HCT116 (cell line): ENCODE measurements around the gene RIPOR3. TPM values are rescaled to one million over a fixed set of nuclear protein-coding genes. Genes with fewer than 3 reads are reported as not detected.
A peak's percentile ranks its signal among the peaks of the same experiment; 100 is the strongest.

ENCODE experiments used
- ATAC-seq: fragments of 200-7000 bp; cut with Tn5 transposase; 2 replicates; pipeline ENCODE4 v1.9.1; 2020; ENCODE audit warnings: mild to moderate bottlenecking, moderate library complexity
- BruUV-seq: library from RNA; stranded (reverse); fragments of 400-500 nt; replicated peaks from 2 replicates; lab custom pipeline; 2021; lab: Mats Ljungman, UMichigan
- CTCF ChIA-PET: fragments of 300-600 bp; sonication (Branson Sonifier 250); formaldehyde crosslinking; loops from one replicate; lab custom pipeline; 2021; ENCODE audit warnings: antibody characterized with exemption; lab: Charles Lee
- POLR2A ChIA-PET: fragments of 300-600, 350-600 bp; sonication (Branson Sonifier 250); formaldehyde crosslinking; loops from one replicate; lab custom pipeline; 2021; ENCODE audit warnings: antibody characterized with exemption; lab: Charles Lee
- RAD21 ChIA-PET, 2 experiments: fragments of 300-600 bp; sonication (Branson Sonifier 250); formaldehyde crosslinking; loops; one replicate each; lab custom pipeline; 2023; ENCODE audit warnings: low total read pairs in 2 of 2; ENCODE audit not compliant: uncharacterized antibody in 2 of 2, unreplicated experiment in 2 of 2, low non-redundant PET in 1 of 2; lab: Charles Lee
- DNase-seq: peaks from one replicate; pipeline ENCODE4 v3.0.0-alpha.2; 2010; ENCODE audit warnings: low read depth, low spot score
- H2AFZ ChIP-seq: fragments of 200-600 bp; shearing (Covaris generic), sonication (generic); 2 replicates; pipeline ENCODE4 v1.6.1; 2017; ENCODE audit warnings: low read depth, mixed run types, mixed read lengths, antibody characterized with exemption, low read length; ENCODE audit not compliant: poor library complexity, severe bottlenecking
- H3K27ac ChIP-seq: 2 replicates; pipeline ENCODE4 v1.5.1; 2012; ENCODE audit warnings: low read depth, low read length
- H3K27me3 ChIP-seq: fragments of 200-600 bp; sonication (generic); 2 replicates; pipeline ENCODE4 v1.6.1; 2016; ENCODE audit warnings: mixed run types, low read length, mixed read lengths; ENCODE audit not compliant: insufficient read depth
- H3K36me3 ChIP-seq, 2 experiments: fragments of 200-500 bp in 1 of 2; fragments of 200-600 bp in 1 of 2; sonication (Bioruptor generic) in 1 of 2; sonication (generic) in 1 of 2; 2 replicates each; pipeline versions ENCODE4 v1.5.1 to v1.6.1; 2014 to 2016; ENCODE audit warnings: low read length in 2 of 2, inconsistent platforms in 1 of 2, mixed read lengths in 1 of 2, mixed run types in 1 of 2; ENCODE audit not compliant: insufficient read depth in 2 of 2, control insufficient read depth in 1 of 2
- H3K4me1 ChIP-seq, 2 experiments: fragments of 200-600 bp in 1 of 2; sonication (generic) in 1 of 2; 2 replicates each; pipeline versions ENCODE4 v1.5.1 to v1.6.1; 2012 to 2017; ENCODE audit warnings: low read length in 2 of 2, inconsistent platforms in 1 of 2, mild to moderate bottlenecking in 1 of 2, mixed read lengths in 1 of 2, mixed run types in 1 of 2, moderate library complexity in 1 of 2; ENCODE audit not compliant: insufficient read depth in 2 of 2, control insufficient read depth in 1 of 2
- H3K4me2 ChIP-seq: fragments of 200-600 bp; sonication (generic); 2 replicates; pipeline ENCODE4 v1.6.1; 2017; ENCODE audit warnings: mixed run types, low read length, mixed read lengths
- H3K4me3 ChIP-seq, 2 experiments: fragments of 200-600 bp in 1 of 2; sonication (generic) in 1 of 2; replicated peaks in 1 of 2; 2 replicates each; pipeline ENCODE4 v1.5.1; 2011 to 2016; ENCODE audit warnings: low read length in 2 of 2, control low read depth in 1 of 2, low read depth in 1 of 2, mild to moderate bottlenecking in 1 of 2, mixed read lengths in 1 of 2, mixed run types in 1 of 2
- H3K79me2 ChIP-seq: fragments of 200-600 bp; sonication (generic); 2 replicates; pipeline ENCODE4 v1.6.1; 2017; ENCODE audit warnings: mild to moderate bottlenecking, mixed run types, low read length, moderate library complexity, mixed read lengths; ENCODE audit not compliant: insufficient read depth
- H3K9ac ChIP-seq: fragments of 200-600 bp; sonication (generic); 2 replicates; pipeline ENCODE4 v1.6.1; 2016; ENCODE audit warnings: low read length, mixed read lengths
- H3K9me2 ChIP-seq: fragments of 200-600 bp; sonication (generic), shearing (Covaris generic); 2 replicates; pipeline ENCODE4 v1.6.1; 2017; ENCODE audit warnings: mixed run types, mild to moderate bottlenecking, moderate library complexity; ENCODE audit not compliant: insufficient read depth
- H3K9me3 ChIP-seq, 2 experiments: fragments of 200-500 bp in 1 of 2; fragments of 200-600 bp in 1 of 2; sonication (Bioruptor generic) in 1 of 2; sonication (generic) in 1 of 2; 2 replicates each; pipeline ENCODE4 v1.6.1; 2014 to 2017; ENCODE audit warnings: low read length in 2 of 2, mixed read lengths in 2 of 2, inconsistent platforms in 1 of 2, low read depth in 1 of 2, mild to moderate bottlenecking in 1 of 2, mixed run types in 1 of 2, moderate library complexity in 1 of 2; ENCODE audit not compliant: control insufficient read depth in 1 of 2, insufficient read depth in 1 of 2
- H4K20me1 ChIP-seq: fragments of 200-600 bp; sonication (generic), shearing (Covaris generic); 2 replicates; pipeline ENCODE4 v1.6.1; 2017; ENCODE audit warnings: mixed run types, mild to moderate bottlenecking, moderate library complexity; ENCODE audit not compliant: insufficient read depth
- EGR1 ChIP-seq: IDR thresholded peaks from 2 replicates; pipeline ENCODE4 v1.6.1; 2012; ENCODE audit warnings: low read depth
- JUND ChIP-seq: IDR thresholded peaks from 2 replicates; pipeline ENCODE4 v1.6.1; 2012
- POLR2AphosphoS5 ChIP-seq: IDR thresholded peaks from 2 replicates; pipeline ENCODE4 v1.6.1; 2011; ENCODE audit warnings: mild to moderate bottlenecking, low read depth, low read length, moderate library complexity
- SIN3A ChIP-seq: IDR thresholded peaks from 2 replicates; pipeline ENCODE4 v1.6.1; 2012; ENCODE audit warnings: low read depth
- YY1 ChIP-seq: IDR thresholded peaks from 2 replicates; pipeline ENCODE4 v1.6.1; 2011; ENCODE audit warnings: low read length, low read depth, moderate library complexity, mild to moderate bottlenecking; ENCODE audit not compliant: insufficient replicate concordance; ENCODE audit errors: extremely low read depth
- ZFX ChIP-seq: fragments of 450-650 bp; IDR thresholded peaks from 2 replicates; pipeline ENCODE4 v1.6.1; 2017
- intact Hi-C: fragments of 100-400 bp; cut with micrococcal nuclease; formaldehyde crosslinking; loops from 2 replicates; pipeline ENCODE4 v1.10.0; 2022
- total RNA-seq: library from RNA; stranded (reverse); gene quantifications from one replicate; pipeline ENCODE4 v1.2.1, GENCODE V29; 2021; ENCODE audit not compliant: unreplicated experiment

The RIPOR3 gene
- total RNA-seq, 1 experiment from 2014 or later = 0.22 TPM

- ChIA-PET CTCF (interaction anchor here (1.0 kb wide), 1 partner anchor 9 kb away, joined by 3 read pairs; no protein-coding TSS in a partner anchor), RAD21 (no interaction called here), POLR2A (no interaction called here)
- Histone ChIP-seq H3K4me1 (peaks cover 48 to 60% of the 10 kb centered on the region in 2 experiments), H4K20me1 (no peaks in the 10 kb centered on the region), H3K36me3 (peaks cover 0 to 5% of the 10 kb centered on the region in 2 experiments; a peak in 1 of 4 replicates), H3K4me2 (peak overlapping the region; percentile 23; the same call in 1 of the 2 replicates), H3K9ac (peak overlapping the region; percentile 4; the same call in 1 of the 2 replicates), H3K9me2 (no peaks in the 10 kb centered on the region), H3K27me3 (no peaks in the 10 kb centered on the region), H3K79me2 (peaks cover 98% of the 10 kb centered on the region), H3K4me3 (no peak overlapping the region), H3K27ac (no peak overlapping the region), H2AFZ (no peak overlapping the region), H3K9me3 (no peaks in the 10 kb centered on the region)
- BruUV-seq = no TSS peak
- DNase-seq (no peak), ATAC-seq (no peak)
- intact Hi-C loops = no loop called here
- TF ChIP-seq EGR1 (no peak), SIN3A (no peak), POLR2AphosphoS5 (no peak), ZFX (no peak), YY1 (no peak)
These were observed 140.8 kb downstream of the RIPOR3 start for GRCh38 chr20:50550531-50550930.

GRCh38 chr20:50548396-50548795 is 142.9 kb downstream of the RIPOR3 start:
- H3K9ac ChIP-seq = peak overlapping the region; percentile 6; the same call in 1 of the 2 replicates
- no peak overlapping the region for H2AFZ ChIP-seq
- intact Hi-C loops = no loop called here
- no TSS peak for BruUV-seq
- peaks cover 0 to 5% of the 10 kb centered on the region in 2 experiments; a peak in 1 of 4 replicates for H3K36me3 ChIP-seq
- H3K4me3 ChIP-seq = no peak overlapping the region
- DNase-seq (no peak), ATAC-seq (peak; percentile 54)
- peak overlapping the region; percentile 34 for H3K4me2 ChIP-seq
- no peaks in the 10 kb centered on the region for H3K27me3 ChIP-seq
- peaks cover 99% of the 10 kb centered on the region for H3K79me2 ChIP-seq
- no peaks in the 10 kb centered on the region for H3K9me3 ChIP-seq
- POLR2A ChIA-PET = interaction anchor here (1.0 kb wide), 1 partner anchor 13 kb away, joined by 4 read pairs; no protein-coding TSS in a partner anchor
- H3K9me2 ChIP-seq = no peaks in the 10 kb centered on the region
- 0 out of 2 replicates have a peak overlapping the region, but pooled peaks have one; percentile 6 for H3K27ac ChIP-seq
- peaks cover 61 to 81% of the 10 kb centered on the region in 2 experiments for H3K4me1 ChIP-seq
- TF ChIP-seq EGR1 = no peak
- no peak for TF ChIP-seq JUND
- TF ChIP-seq, all 23 proteins: peak for 0
- ChIA-PET CTCF (interaction anchor here (1.5 kb wide), 1 partner anchor 8 kb away, joined by 3 read pairs; no protein-coding TSS in a partner anchor), RAD21 (no interaction called here)
- no peaks in the 10 kb centered on the region for H4K20me1 ChIP-seq
